BJ (cell line): Measurements from ENCODE around the gene ASXL2. TPM values are rescaled to one million over a fixed set of nuclear protein-coding genes. Genes with fewer than 3 reads are reported as not detected.

Experiments used
- CTCF ChIA-PET: fragments of 350-600 bp; formaldehyde crosslinking; extraction: SDS; loops from one replicate; lab custom pipeline; 2021; ENCODE audit warnings: antibody characterized with exemption, inconsistent platforms; lab: Yijun Ruan, JAX
- POLR2A ChIA-PET: fragments of 300-600 bp; sonication (Branson Sonifier 250); formaldehyde crosslinking; extraction: SDS; loops from one replicate; lab custom pipeline; 2021; ENCODE audit warnings: antibody characterized with exemption; lab: Charles Lee
- DNase-seq: peaks from one replicate; pipeline ENCODE4 v3.0.0-alpha.2; 2011; ENCODE audit warnings: low read depth
- H3K27me3 ChIP-seq: 2 replicates; pipeline ENCODE4 v1.6.0; 2011; ENCODE audit warnings: low read length; ENCODE audit not compliant: control insufficient read depth, insufficient read depth
- H3K36me3 ChIP-seq: 2 replicates; pipeline ENCODE4 v1.5.1; 2011; ENCODE audit warnings: low read length; ENCODE audit not compliant: control insufficient read depth, insufficient read depth
- H3K4me3 ChIP-seq: 2 replicates; pipeline ENCODE4 v1.5.1; 2011; ENCODE audit warnings: low read depth, mild to moderate bottlenecking, control low read depth, low read length
- polyA plus RNA-seq: library from polyadenylated mRNA; depleted of rRNA; stranded (reverse); fragments of >200 nt; gene quantifications from 2 replicates; pipeline ENCODE4 v1.2.3, GENCODE V29; 2011
- TF ChIP-seq, protein P1 (sequence below): IDR thresholded peaks from 2 replicates; pipeline ENCODE4 v1.5.1; 2011; ENCODE audit warnings: low read depth, mild to moderate bottlenecking, control low read depth, inconsistent platforms, low read length, moderate library complexity; ENCODE audit not compliant: insufficient read depth

The ASXL2 gene
- polyA plus RNA-seq, 1 experiment = 11.9 TPM

DNA sequence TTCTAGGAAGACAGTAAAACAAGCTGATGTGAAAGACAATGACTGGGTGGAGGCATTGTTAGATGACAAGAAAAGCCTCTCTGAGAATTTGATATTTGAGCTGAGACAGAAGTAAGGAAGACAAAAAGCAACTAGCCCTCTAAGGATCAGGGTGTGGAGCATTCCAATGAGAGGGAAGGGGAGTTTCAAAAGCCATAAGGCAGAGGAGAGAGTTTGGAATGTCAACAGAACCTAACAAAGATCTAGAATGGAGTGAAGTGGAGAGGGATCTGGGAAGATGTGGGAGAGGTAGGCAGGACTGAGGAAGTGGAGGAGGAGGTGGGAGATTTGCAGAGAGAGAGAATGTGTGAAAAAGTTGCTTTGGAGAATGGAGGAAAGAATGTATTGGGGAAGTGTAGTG lies 17.3 kb upstream of the ASXL2 start:
- POLR2A ChIA-PET = interaction anchor here (0.7 kb wide), 1 partner anchor 102 kb away, joined by 5 read pairs; no protein-coding TSS in a partner anchor
- TF ChIP-seq, protein P1, sequence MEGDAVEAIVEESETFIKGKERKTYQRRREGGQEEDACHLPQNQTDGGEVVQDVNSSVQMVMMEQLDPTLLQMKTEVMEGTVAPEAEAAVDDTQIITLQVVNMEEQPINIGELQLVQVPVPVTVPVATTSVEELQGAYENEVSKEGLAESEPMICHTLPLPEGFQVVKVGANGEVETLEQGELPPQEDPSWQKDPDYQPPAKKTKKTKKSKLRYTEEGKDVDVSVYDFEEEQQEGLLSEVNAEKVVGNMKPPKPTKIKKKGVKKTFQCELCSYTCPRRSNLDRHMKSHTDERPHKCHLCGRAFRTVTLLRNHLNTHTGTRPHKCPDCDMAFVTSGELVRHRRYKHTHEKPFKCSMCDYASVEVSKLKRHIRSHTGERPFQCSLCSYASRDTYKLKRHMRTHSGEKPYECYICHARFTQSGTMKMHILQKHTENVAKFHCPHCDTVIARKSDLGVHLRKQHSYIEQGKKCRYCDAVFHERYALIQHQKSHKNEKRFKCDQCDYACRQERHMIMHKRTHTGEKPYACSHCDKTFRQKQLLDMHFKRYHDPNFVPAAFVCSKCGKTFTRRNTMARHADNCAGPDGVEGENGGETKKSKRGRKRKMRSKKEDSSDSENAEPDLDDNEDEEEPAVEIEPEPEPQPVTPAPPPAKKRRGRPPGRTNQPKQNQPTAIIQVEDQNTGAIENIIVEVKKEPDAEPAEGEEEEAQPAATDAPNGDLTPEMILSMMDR = no peak
- Histone ChIP-seq H3K27me3 (0 out of 2 replicates have a peak, but pooled peaks cover 2% of the 10 kb centered on the region), H3K4me3 (no peak overlapping the region), H3K36me3 (no peaks in the 10 kb centered on the region)
- CTCF ChIA-PET = interaction anchor here (1.0 kb wide), 1 partner anchor 16 kb away, joined by 3 read pairs; no protein-coding TSS in a partner anchor
- no peak for DNase-seq

DNA sequence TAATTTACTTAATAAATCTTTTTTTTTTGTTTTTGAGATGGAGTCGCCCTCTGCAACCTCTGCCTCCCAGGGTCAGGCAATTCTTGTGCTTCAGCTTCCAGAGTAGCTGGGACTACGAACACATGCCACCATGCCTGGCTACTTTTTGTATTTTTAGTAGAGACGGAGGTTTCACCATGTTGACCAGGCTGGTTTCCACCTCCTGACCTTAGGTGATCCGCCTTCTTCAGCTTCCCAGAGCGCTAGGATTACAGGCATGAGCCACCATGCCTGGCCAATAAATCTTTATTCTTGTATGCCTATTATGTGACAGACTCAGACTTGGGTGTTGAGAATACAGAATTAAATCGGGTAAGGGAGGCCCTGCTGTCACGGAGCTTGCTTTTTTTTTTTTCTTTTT lies 16.7 kb upstream of the ASXL2 start:
- Histone ChIP-seq H3K27me3 (0 out of 2 replicates have a peak, but pooled peaks cover 2% of the 10 kb centered on the region), H3K36me3 (no peaks in the 10 kb centered on the region), H3K4me3 (no peak overlapping the region)
- TF ChIP-seq, protein P1 = no peak
- POLR2A ChIA-PET = interaction anchor here (0.7 kb wide), 1 partner anchor 103 kb away, joined by 5 read pairs; no protein-coding TSS in a partner anchor
- no peak for DNase-seq
- CTCF ChIA-PET = interaction anchor here (0.6 to 1.0 kb wide), 2 partner anchors 15 to 102 kb away, joined by 3 read pairs; no protein-coding TSS in a partner anchor

DNA sequence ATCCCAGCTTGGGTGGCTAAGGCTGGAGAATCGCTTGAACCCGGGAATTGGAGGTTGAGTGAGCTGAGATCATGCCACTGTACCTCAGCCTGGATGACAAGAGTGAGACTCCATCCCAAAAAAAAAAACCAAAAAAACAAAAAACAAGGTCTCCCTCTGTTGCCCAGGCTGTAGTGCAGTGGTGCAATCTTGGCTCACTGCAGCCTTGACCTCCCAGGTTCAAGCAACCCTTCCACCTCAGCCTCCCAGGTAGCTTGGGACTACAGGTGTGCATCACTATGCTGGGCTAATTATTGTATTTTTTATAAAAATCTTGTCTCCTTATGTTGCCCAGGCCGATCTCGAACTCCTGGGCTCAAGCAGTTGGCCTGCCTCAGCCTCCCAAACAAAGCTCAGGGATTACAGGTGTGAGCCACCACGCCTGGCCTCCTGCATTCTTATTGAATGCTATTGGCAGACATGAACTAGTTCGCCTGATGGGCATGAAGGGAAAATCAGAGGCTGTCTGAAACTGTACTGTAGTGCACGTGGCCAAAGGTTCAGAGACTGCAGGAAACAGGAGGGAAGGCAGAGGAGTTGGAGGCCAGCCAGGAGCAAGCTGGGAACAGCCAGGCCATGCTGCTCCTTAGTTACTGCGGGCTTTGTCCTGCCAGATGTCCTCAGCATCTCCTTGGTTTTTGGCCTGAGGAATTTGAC lies 16.0 kb upstream of the ASXL2 start:
- TF ChIP-seq, protein P1 = no peak
- H3K4me3 ChIP-seq = no peak overlapping the region
- no peak for DNase-seq
- CTCF ChIA-PET = no interaction called here
- H3K27me3 ChIP-seq = 0 out of 2 replicates have a peak, but pooled peaks cover 2% of the 10 kb centered on the region
- no peaks in the 10 kb centered on the region for H3K36me3 ChIP-seq
- POLR2A ChIA-PET = no interaction called here

DNA sequence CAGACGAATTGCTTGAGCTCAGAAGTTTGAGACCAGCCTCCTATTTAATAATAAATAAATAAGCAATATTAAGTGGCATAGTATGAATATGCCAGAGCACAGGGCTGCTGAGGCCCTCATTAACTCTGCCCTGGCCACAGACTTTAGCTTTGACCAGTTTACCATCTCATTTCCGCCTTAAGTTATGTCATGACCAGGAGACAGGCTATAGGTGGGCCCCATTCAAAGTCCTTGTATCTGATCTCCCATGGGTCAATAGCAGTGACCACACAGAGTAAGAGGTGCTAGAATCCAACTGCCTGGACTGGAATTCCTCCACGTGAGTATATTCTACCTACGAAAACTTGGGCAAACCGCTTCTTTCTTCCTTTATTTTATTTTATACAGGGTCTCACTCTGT lies 13.4 kb upstream of the ASXL2 start:
- no peak for DNase-seq
- POLR2A ChIA-PET = no interaction called here
- H3K27me3 ChIP-seq = no peaks in the 10 kb centered on the region
- no peaks in the 10 kb centered on the region for H3K36me3 ChIP-seq
- no peak overlapping the region for H3K4me3 ChIP-seq
- CTCF ChIA-PET = interaction anchor here (0.6 to 1.2 kb wide), 3 partner anchors 8 to 140 kb away, joined by 3 read pairs; no protein-coding TSS in a partner anchor
- TF ChIP-seq, protein P1 = no peak

DNA sequence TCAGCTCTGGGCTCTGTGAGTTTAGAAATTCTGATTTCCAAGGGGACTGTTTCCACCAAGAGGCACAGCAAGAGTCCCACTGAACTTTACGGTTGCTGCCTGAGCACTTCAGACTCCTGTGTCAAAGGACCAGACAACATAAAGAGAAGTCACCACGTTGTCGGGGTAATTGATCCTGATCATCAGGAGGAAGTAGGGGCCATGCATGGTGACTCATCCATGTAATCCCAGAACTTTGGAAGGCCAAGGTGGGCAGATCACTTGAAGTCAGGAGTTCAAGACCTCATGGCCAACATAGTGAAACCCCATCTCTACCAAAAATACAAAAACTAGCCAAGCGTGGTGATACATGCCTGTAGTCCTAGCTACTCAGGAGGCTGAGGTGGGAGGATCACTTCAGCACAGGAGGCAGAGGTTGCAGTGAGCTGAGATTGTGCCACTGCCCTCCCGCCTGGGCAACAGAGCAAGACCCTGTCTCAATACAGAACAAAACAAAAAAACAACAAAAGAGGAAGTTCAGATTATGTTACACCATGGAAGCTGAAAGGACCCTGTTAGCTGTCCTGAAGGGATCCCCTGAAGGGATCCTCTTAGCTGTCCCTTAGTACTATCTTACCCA lies 9.4 kb upstream of the ASXL2 start:
- ChIA-PET CTCF (no interaction called here), POLR2A (no interaction called here)
- TF ChIP-seq, protein P1 = no peak
- no peaks in the 10 kb centered on the region for H3K27me3 ChIP-seq
- no peaks in the 10 kb centered on the region for H3K36me3 ChIP-seq
- no peak for DNase-seq
- H3K4me3 ChIP-seq = no peak overlapping the region
